ENCODE measurements around the gene ICE1.
"Not testable (repeated sequence)": the region's sequence is repeated elsewhere in the genome, so short reads cannot be mapped to it uniquely, and the experiment has no call there.

The ICE1 gene

GRCh38 chr5:5404381-5404780, 18.1 kb upstream of the ICE1 start:
- no peak for DNase-seq (ENCODE audit: low read depth)

GRCh38 chr5:5405441-5405840, 17.0 kb upstream of the ICE1 start:
- DNase-seq (ENCODE audit: low read depth) = no peak

GRCh38 chr5:5407924-5408323, 14.6 kb upstream of the ICE1 start:
- no peak for DNase-seq (ENCODE audit: low read depth)

GRCh38 chr5:5409151-5409810, 13.2 kb upstream of the ICE1 start:
- DNase-seq (ENCODE audit: low read depth) = no peak

GRCh38 chr5:5413856-5414255, 8.6 kb upstream of the ICE1 start:
- not testable (repeated sequence) for DNase-seq (ENCODE audit: low read depth)

- no peak for DNase-seq (ENCODE audit: low read depth)
Observed at GRCh38 chr5:5414999-5415398, 7.5 kb upstream of the ICE1 start.

DNA sequence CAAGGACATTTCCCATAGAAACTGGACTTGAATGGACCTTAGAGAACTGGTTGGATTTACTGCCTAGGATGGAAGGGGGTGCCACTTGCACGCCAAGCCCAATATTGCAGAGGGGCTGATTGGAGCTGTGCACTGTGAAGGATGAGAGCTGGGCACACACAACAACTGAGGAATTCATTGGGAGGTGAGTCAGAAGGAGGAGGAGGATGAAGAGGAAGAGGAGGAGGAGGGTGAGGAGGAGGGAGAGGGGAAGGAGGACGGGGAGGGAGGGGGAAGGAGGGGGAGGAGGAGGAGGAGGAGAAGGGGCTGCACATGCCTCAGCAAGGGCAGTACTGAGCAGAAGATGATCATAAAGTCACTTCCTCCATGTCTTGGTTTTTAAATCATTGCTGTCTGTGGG, 5.7 kb upstream of the ICE1 start:
- no peak for DNase-seq (ENCODE audit: low read depth)

DNA sequence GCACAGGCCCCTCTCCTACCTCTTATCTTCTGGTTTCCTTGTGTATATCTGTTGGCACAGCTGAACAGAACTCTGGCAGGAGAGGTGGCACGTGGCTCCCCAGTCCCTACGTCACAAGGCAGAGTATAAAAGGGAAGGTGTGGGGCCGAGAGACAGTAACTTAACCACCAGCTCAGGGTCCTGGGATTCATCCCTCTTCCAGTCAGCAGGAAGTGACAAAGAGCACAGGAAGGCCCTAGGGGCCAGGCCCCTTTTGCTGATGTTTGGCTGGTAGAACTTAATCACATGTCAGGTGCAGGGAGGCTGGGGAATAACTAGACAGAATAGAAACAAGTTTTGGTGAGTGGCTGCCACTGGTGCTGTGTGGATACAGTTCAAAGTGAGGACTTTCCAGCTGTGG, 4.5 kb upstream of the ICE1 start:
- DNase-seq (ENCODE audit: low read depth) = no peak

- DNase-seq (ENCODE audit: low read depth) = no peak
Observed at GRCh38 chr5:5418764-5419163, 3.7 kb upstream of the ICE1 start.

- DNase-seq (ENCODE audit: low read depth) = no peak
Observed at GRCh38 chr5:5419291-5420210, 2.9 kb upstream of the ICE1 start.

GRCh38 chr5:5420251-5420650, 2.2 kb upstream of the ICE1 start:
- DNase-seq (ENCODE audit: low read depth) = no peak

- DNase-seq (ENCODE audit: low read depth) = no peak
Observed at GRCh38 chr5:5421149-5421960, 1.1 kb upstream of the ICE1 start.

DNA sequence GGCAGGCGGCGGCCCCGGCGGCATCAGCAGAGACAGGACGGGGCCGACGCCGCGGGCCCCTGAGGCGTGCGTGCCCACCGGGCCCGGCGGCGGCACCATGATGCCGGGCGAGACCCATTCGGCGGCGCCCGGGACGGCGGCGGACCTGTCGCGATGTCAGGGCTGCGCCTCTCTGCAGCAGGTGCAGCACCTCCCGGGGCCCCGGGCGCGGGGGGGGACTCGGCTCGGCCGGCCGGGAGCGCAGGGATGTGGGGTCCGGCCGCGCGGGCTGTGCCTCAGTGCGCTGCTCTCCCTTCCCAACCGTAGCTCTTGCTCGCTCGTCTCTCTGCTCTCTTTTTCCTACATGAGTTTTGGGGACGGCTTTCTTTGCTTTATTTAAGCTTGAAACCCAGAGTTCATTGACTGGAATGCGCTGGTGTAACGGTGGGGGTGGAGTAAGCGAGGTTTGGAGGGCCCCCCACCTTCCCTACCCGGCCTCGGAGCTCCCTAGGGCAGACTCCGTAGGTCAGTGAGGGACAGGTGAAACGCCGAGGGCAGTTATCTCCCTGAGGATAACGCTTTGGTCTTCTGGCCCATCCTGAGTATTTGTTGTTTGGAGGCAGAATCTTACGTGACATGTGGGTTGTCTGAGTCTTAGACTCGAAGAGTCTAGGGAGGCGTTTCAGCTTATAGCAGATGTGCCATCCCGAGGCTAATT, 490 bp downstream of the ICE1 start:
- DNase-seq (ENCODE audit: low read depth) = no peak

DNA sequence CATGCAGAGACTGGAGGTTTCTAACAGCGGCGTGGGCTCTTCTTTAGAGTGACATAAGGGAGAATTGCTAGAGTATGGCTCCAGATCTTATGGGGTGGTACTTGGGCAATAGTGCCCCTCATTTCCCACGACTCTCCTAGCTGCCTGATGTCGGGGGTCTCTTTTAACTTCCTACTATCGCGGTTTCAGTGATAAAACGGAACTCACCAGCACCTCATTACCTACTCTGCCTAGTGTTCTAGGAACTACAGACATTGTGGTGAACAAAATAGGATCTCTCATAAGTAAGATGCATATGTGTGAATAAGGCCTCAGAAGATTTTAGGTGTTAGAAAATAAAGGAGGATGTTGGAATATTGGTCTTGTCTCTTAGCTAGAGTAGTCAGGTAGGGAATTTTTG, 1.1 kb downstream of the ICE1 start:
- DNase-seq (ENCODE audit: low read depth) = no peak

- DNase-seq (ENCODE audit: low read depth) = no peak
Observed at GRCh38 chr5:5424736-5425135, 2.3 kb downstream of the ICE1 start.

DNA sequence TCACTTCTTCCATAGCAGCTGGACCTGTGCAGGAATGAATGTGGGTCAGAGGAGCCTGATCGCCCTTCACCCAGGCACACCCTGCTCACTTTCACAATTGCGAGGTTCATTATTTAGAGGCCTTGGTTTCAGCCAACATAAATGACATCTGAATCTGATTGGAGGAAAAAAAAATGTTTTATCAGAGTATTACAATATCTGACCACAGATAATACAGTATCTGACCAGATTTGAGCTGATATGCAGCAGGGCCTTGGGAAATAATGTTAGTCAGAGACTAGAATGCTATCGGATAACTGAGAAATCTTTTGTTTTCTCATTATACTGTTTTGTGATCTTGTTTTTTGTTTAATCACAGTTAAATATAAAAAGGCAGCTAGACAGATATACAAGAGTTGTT, 7.7 kb downstream of the ICE1 start:
- no peak for DNase-seq (ENCODE audit: low read depth)

DNA sequence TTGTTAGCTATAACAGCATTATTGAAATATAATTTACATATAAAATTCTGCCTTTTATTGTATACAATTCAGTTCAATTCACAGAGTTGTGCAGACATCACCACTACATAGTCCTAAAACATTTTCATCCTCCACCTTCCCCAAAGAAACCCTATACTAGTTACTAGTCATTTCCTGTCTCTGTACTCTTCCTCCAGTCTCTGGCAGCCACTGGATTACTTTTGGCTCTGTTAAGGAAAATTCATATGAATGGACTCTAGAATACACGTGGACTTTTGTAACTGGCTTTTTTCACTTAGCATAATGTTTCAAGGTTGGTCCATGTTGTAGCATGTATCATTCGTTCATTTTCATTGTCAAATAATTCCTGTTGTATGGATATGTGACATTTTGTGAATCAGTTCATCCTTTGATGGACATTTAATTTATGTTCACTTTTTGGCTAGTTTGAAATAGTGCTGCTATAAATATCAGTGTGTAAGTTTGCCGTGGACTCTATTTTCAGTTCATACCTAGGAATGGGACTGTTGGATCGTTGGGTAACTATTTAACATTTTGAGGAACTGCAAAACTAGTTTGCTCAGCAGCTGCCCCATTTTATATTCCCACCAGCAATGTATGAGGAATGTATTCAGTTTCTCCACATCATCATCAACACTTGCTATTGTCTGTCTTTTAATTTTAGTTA, 9.7 kb downstream of the ICE1 start:
- DNase-seq (ENCODE audit: low read depth) = no peak

DNA sequence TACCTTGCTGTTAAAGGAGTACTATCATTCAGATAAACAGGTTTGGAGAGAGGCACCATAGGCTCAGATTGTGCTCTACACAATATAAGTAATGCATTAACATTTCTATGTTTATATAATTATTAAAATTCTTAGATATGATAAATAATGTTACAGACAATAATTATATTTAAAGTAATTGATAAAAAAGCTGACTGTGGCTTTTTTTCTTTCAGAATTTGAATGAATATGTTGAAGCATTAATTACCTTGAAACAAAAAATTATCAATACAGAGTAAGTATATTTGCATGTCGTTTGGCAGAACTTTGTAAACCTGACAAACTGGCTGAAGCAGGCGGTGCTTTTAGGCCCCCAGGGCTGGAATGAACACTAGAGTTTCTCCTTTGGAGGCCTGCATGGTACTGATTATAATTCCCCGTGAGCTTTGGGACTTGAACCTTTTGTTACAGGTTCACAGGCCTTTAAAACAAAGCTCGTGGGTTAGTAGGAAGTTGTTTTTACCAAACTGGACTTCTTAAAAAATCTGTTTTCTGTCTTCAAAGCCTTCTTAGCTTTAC, 13.8 kb downstream of the ICE1 start:
- no peak for DNase-seq (ENCODE audit: low read depth)

GRCh38 chr5:5437227-5438172, 15.0 kb downstream of the ICE1 start:
- no peak for DNase-seq (ENCODE audit: low read depth)

- no peak for DNase-seq (ENCODE audit: low read depth)
Observed at GRCh38 chr5:5451863-5452262, 29.4 kb downstream of the ICE1 start.
